ENCODE data around the gene CAP2. TPM values are rescaled to one million over a fixed set of nuclear protein-coding genes. Genes with fewer than 3 reads are reported as not detected.

Gene CAP2
- total RNA-seq, 2 donors from 2014 or later = 2.3 to 5.7 TPM

- Histone ChIP-seq H3K27me3 (no peaks in the 10 kb centered on the region), H3K4me1 (no peaks in the 10 kb centered on the region), H3K4me3 (no peak overlapping the region), H3K27ac (no peak overlapping the region), H3K9me3 (no peaks in the 10 kb centered on the region), H3K36me3 (replicated peaks in 1 of 2; ENCODE audit: insufficient read depth in 1 of 2, low read depth in 2 of 2) (no peaks in the 10 kb centered on the region)
- ATAC-seq (no peak), DNase-seq (no peak)
- intact Hi-C loops (cut with DNase I) = no loop called here
- TF ChIP-seq CTCF (IDR thresholded peaks at IDR 0.05) (peak in 1 of 7 experiments; percentile 5), POLR2A (IDR thresholded peaks at IDR 0.05) (no peak)
- 75 to 89% methylated on average over 10 of the region's 10 CpGs for WGBS, 2 donors
Observed at GRCh38 chr6:17469006-17469832, 75.8 kb downstream of the CAP2 start.

GRCh38 chr6:17470202-17470937 is 77.0 kb downstream of the CAP2 start:
- Histone ChIP-seq H3K4me3 (no peak overlapping the region), H3K4me1 (no peaks in the 10 kb centered on the region), H3K9me3 (no peaks in the 10 kb centered on the region), H3K27ac (no peak overlapping the region), H3K27me3 (no peaks in the 10 kb centered on the region), H3K36me3 (replicated peaks in 1 of 2; ENCODE audit: insufficient read depth in 1 of 2, low read depth in 2 of 2) (no peaks in the 10 kb centered on the region)
- ATAC-seq (no peak), DNase-seq (no peak)
- intact Hi-C loops (cut with DNase I) = no loop called here
- 79 to 87% methylated on average over 2 of the region's 2 CpGs for WGBS, 2 donors
- TF ChIP-seq POLR2A (IDR thresholded peaks at IDR 0.05) (no peak), CTCF (IDR thresholded peaks at IDR 0.05) (no peak)

- DNase-seq (no peak), ATAC-seq (no peak)
- Histone ChIP-seq H3K36me3 (replicated peaks in 1 of 2; ENCODE audit: insufficient read depth in 1 of 2, low read depth in 2 of 2) (no peaks in the 10 kb centered on the region), H3K4me3 (no peak overlapping the region), H3K27me3 (no peaks in the 10 kb centered on the region), H3K9me3 (no peaks in the 10 kb centered on the region), H3K27ac (no peak overlapping the region), H3K4me1 (no peaks in the 10 kb centered on the region)
- no peak for TF ChIP-seq POLR2A (IDR thresholded peaks at IDR 0.05)
- TF ChIP-seq CTCF (IDR thresholded peaks at IDR 0.05) = peak in 2 of 7 experiments; percentile 9 to 10
- intact Hi-C loops (cut with DNase I) = no loop called here
- WGBS, 2 donors = 55 to 62% methylated on average over 3 of the region's 3 CpGs
Observed at GRCh38 chr6:17470938-17471327, 77.5 kb downstream of the CAP2 start.

- Histone ChIP-seq H3K36me3 (replicated peaks in 1 of 2; ENCODE audit: insufficient read depth in 1 of 2, low read depth in 2 of 2) (no peaks in the 10 kb centered on the region), H3K4me1 (no peaks in the 10 kb centered on the region), H3K4me3 (no peak overlapping the region), H3K9me3 (no peaks in the 10 kb centered on the region), H3K27ac (no peak overlapping the region), H3K27me3 (no peaks in the 10 kb centered on the region)
- intact Hi-C loops (cut with DNase I) = no loop called here
- DNase-seq (no peak), ATAC-seq (no peak)
- WGBS, 2 donors = 82 to 96% methylated on average over 2 of the region's 2 CpGs
- TF ChIP-seq POLR2A (IDR thresholded peaks at IDR 0.05) (no peak), CTCF (IDR thresholded peaks at IDR 0.05) (no peak)
Observed at GRCh38 chr6:17472653-17473183, 79.3 kb downstream of the CAP2 start.

Data from body of pancreas (tissue), 4 donors.